Fibroblast of the aortic adventitia (primary cell): ENCODE data around the gene MAGIX. TPM values are rescaled to one million over a fixed set of nuclear protein-coding genes. Genes with fewer than 3 reads are reported as not detected.
A peak's percentile ranks its signal among the peaks of the same experiment; 100 is the strongest.
"Not testable (repeated sequence)": the region's sequence is repeated elsewhere in the genome, so short reads cannot be mapped to it uniquely, and the experiment has no call there.

Experiments
- DNase-seq: peaks from one replicate; pipeline ENCODE4 v3.0.0-alpha.2; 2010; ENCODE audit warnings: low read depth
- H3K4me3 ChIP-seq: 2 replicates; pipeline ENCODE4 v1.5.1; 2011; ENCODE audit warnings: low read depth, mild to moderate bottlenecking, control low read depth, low read length, moderate library complexity
- total RNA-seq: library from RNA; depleted of rRNA; stranded (reverse); fragments of >200 nt; gene quantifications from 2 replicates; pipeline ENCODE4 v1.2.3, GENCODE V29; 2012; ENCODE audit warnings: low replicate concordance
- TF ChIP-seq, protein P1 (sequence below): IDR thresholded peaks from 2 replicates; pipeline ENCODE4 v1.5.1; 2011; ENCODE audit warnings: mild to moderate bottlenecking, low read length, control low read depth, inconsistent platforms; ENCODE audit not compliant: insufficient read depth

Gene MAGIX
- total RNA-seq, 1 donor, result 1.7 TPM

DNA sequence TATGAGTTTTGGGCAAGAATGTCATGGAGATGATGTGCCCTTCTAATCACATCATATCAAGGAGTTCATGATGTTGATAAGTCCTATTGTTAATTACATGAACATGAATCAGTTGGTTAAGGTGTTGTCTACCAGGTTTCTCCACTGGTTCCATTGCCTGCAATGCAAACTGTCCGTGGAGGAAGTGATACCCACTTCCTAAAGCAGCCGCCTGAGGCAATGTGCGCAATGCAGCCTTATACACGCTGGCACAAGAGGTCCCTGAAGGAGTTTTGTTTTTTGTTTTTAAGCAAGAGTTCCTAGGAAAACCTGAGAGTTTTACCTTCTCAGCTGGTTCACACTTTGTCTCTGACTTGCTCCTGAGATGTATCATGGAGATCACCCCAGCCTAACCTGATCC, 33.1 kb upstream of the MAGIX start:
- no peak overlapping the region for H3K4me3 ChIP-seq
- no peak for DNase-seq
- TF ChIP-seq, protein P1, sequence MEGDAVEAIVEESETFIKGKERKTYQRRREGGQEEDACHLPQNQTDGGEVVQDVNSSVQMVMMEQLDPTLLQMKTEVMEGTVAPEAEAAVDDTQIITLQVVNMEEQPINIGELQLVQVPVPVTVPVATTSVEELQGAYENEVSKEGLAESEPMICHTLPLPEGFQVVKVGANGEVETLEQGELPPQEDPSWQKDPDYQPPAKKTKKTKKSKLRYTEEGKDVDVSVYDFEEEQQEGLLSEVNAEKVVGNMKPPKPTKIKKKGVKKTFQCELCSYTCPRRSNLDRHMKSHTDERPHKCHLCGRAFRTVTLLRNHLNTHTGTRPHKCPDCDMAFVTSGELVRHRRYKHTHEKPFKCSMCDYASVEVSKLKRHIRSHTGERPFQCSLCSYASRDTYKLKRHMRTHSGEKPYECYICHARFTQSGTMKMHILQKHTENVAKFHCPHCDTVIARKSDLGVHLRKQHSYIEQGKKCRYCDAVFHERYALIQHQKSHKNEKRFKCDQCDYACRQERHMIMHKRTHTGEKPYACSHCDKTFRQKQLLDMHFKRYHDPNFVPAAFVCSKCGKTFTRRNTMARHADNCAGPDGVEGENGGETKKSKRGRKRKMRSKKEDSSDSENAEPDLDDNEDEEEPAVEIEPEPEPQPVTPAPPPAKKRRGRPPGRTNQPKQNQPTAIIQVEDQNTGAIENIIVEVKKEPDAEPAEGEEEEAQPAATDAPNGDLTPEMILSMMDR, result no peak

DNA sequence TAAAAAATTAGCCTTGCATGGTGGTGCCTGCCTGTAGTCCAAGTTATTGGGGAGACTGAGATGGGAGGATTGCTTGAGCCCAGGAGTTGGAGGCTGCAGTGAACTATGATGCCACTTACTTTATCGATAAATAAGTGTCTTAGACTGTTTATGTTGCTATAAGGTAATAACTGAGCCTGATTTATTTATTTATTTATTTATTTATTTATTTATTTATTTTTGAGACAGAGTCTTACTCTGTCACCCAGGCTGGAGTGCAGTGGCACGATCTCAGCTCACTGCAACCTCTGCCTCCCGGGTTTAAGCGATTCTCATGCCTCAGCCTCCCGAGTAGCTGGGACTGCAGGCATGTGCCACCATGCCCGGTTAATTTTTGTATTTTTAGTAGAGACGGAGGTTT, 30.3 kb upstream of the MAGIX start:
- not testable (repeated sequence) for H3K4me3 ChIP-seq, DNase-seq

DNA sequence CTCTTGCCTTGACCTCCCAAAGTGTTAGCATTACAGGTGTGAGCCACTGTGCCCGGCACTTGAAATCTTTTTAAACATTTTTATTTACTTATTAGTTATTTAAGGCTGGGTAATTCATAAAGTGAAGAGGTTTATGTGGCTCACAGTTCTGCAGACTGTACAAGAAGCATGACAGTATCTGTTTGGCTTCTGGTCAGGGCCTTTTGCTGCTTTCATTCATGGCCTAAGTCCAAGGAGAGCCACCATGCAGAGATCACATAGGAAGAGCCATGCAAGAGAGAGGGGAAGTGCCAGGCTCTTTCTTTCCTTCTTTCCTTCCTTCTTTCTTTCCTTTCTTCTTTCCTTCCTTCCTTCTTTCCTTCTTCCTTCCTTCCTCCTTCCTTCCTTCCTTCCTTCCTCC, 28.8 kb upstream of the MAGIX start:
- DNase-seq, result no peak
- TF ChIP-seq, protein P1, result no peak
- H3K4me3 ChIP-seq, result no peak overlapping the region

DNA sequence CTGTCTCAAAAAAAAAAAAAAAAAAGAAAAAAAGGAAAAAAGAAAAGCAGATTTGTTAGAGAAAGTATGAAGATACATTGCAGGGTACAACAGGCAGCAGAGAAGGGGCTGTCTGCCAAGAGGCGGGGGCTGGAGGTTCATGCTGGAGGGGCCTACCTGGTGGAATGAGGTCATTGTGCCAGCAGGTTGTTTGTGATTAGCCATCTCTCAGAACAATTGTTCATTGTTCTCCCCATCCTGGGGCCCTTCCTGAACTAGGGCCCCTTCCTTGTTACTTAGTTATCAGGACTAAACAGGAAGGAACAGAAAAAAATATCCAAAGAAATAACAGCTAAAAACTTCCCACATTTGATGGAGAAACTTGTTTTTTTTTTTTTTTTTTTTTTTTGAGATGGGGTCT, 25.1 kb upstream of the MAGIX start:
- H3K4me3 ChIP-seq, result no peak overlapping the region
- TF ChIP-seq, protein P1, result no peak
- DNase-seq, result no peak

DNA sequence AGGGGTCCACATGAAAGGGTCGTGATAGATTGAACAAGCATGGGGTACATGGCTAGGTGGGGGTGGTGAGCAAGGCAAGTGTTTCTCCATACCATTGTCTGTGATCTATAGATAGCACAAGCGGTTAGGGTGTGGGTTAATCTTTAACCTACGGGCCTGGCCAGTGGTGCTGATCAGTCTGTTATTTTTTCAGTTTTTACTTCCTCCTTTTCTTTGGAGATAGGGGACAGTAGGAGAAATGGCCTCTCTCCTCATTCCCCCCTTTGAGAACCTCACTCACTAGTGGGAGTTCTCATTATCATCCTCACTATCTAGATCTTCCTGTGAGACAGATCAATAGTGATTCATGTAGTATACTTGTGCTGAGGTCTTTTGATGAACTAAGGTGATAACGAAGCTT, 22.8 kb upstream of the MAGIX start:
- TF ChIP-seq, protein P1, result no peak
- no peak for DNase-seq
- no peak overlapping the region for H3K4me3 ChIP-seq

DNA sequence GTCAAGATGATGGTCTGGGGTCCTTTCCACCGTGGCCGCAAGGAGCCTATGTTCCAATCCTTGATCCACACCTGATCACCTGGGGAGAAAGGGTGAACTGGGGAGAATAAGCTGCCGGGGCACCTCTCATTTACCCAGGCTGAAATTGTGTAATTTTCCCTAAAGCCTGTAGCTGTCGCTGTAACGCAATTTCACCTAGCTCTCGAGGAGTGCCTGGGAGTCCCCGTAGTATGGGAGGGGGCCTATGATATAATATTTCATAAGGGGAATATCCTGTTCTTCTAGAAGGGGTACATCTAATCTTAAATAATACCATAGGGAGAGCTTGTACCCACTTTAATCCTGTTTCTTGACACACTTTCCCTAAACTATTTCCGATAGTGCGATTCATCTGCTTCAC, 20.3 kb upstream of the MAGIX start:
- H3K4me3 ChIP-seq, DNase-seq: not testable (repeated sequence)
- TF ChIP-seq, protein P1, result peak; percentile 41

DNA sequence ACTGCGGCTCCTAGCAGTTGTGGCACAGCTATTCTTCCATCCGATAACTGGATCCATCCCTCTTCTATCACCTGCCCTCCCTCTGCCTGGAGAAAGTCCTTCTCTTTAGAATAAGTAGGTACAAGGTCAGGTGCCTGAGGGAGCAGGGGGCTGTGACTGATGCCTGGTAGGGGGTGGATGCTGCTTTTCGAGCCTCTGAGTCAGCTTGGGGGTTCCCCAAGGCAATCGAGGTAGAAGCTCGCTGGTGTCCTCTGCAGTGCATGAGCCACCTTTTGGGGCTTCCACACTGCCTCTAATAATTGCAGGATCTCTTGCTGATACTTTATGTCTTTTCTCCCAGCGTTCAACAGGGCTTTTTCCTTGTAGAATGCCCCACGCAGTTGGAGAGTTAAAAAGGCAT, 19.4 kb upstream of the MAGIX start:
- H3K4me3 ChIP-seq, DNase-seq: not testable (repeated sequence)

DNA sequence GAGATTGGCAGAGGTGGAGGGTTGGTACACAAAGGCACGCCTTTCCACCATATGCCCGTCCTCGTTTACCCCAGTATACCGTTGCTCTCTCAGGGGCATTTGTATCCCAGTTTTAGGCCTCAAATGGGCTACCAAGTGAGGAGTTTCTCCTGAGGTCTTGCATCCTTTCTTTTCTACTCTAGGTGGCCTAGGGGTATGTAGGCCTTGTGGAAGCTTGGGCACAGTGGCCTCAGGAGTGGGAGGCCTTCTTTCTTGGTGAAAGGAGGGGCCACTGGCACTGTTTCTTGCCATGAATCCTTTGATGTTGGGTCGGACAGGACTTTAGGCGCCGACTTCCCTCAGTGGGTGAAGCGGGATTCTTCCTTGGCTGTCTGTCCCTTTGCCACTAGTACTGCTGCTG, 15.3 kb upstream of the MAGIX start:
- DNase-seq, result no peak
- TF ChIP-seq, protein P1, result no peak
- H3K4me3 ChIP-seq, result no peak overlapping the region
